Endometrial microvascular endothelial cells (primary cell): ENCODE data around the gene STK17A. TPM values are rescaled to one million over a fixed set of nuclear protein-coding genes. Genes with fewer than 3 reads are reported as not detected.
"Not testable (repeated sequence)": the region's sequence is repeated elsewhere in the genome, so short reads cannot be mapped to it uniquely, and the experiment has no call there.

ENCODE experiments used
- in situ Hi-C: cut with HindIII; loops from 2 replicates; pipeline ENCODE4 v1.10.0; 2017; ENCODE audit warnings: low sequenced_read_pairs, low pct_unique_long_range_greater_than_20kb; ENCODE audit errors: inconsistent ontology term
- total RNA-seq: library from RNA; depleted of rRNA; stranded (reverse); fragments of >200 nt; gene quantifications from one replicate; pipeline ENCODE4 v1.2.3, GENCODE V29; 2015; ENCODE audit errors: inconsistent ontology term

Gene STK17A
- total RNA-seq, 1 donor from 2014 or later = 56.6 TPM

- in situ Hi-C loops = no loop called here
Measured at GRCh38 chr7:43625453-43625852, 42.5 kb downstream of the STK17A start.

GRCh38 chr7:43625980-43626379 is 43.1 kb downstream of the STK17A start:
- in situ Hi-C loops = no loop called here

GRCh38 chr7:43626695-43627094 is 43.8 kb downstream of the STK17A start:
- in situ Hi-C loops = no loop called here

GRCh38 chr7:43627798-43628197 is 44.9 kb downstream of the STK17A start:
- in situ Hi-C loops = not testable (repeated sequence)

- in situ Hi-C loops = no loop called here
Measured at GRCh38 chr7:43628431-43628830, 45.5 kb downstream of the STK17A start.

- in situ Hi-C loops = no loop called here
Measured at GRCh38 chr7:43629857-43630256, 46.9 kb downstream of the STK17A start.

GRCh38 chr7:43630482-43630881 is 47.6 kb downstream of the STK17A start:
- in situ Hi-C loops = no loop called here

- in situ Hi-C loops = no loop called here
Measured at GRCh38 chr7:43631559-43631958, 48.7 kb downstream of the STK17A start.

GRCh38 chr7:43632746-43633145 is 49.8 kb downstream of the STK17A start:
- in situ Hi-C loops = no loop called here

GRCh38 chr7:43634384-43634783 is 51.5 kb downstream of the STK17A start:
- in situ Hi-C loops = no loop called here

GRCh38 chr7:43636093-43636492 is 53.2 kb downstream of the STK17A start:
- in situ Hi-C loops = no loop called here

- in situ Hi-C loops = no loop called here
Measured at GRCh38 chr7:43637114-43637806, 54.4 kb downstream of the STK17A start.

GRCh38 chr7:43639858-43640491 is 57.1 kb downstream of the STK17A start:
- in situ Hi-C loops = no loop called here

- in situ Hi-C loops = no loop called here
Measured at GRCh38 chr7:43640679-43641078, 57.8 kb downstream of the STK17A start.

GRCh38 chr7:43642897-43643630 is 60.2 kb downstream of the STK17A start:
- in situ Hi-C loops = no loop called here

- in situ Hi-C loops = no loop called here
Measured at GRCh38 chr7:43643846-43644245, 60.9 kb downstream of the STK17A start.

GRCh38 chr7:43645699-43646226 is 62.9 kb downstream of the STK17A start:
- in situ Hi-C loops = no loop called here

- in situ Hi-C loops = no loop called here
Measured at GRCh38 chr7:43646603-43647338, 63.9 kb downstream of the STK17A start.

- in situ Hi-C loops = no loop called here
Measured at GRCh38 chr7:43647339-43647672, 64.4 kb downstream of the STK17A start.
